GM23338 (cell line): ENCODE data around the gene IMMP2L. TPM values are rescaled to one million over a fixed set of nuclear protein-coding genes. Genes with fewer than 3 reads are reported as not detected.

ENCODE experiments used
- ATAC-seq: fragments of 200-7000 bp; cut with Tn5 transposase; 3 replicates; pipeline ENCODE4 v1.9.1; 2020
- DNase-seq: peaks from one replicate; pipeline ENCODE4 v3.0.0-alpha.2; 2015; ENCODE audit warnings: low spot score
- H2AFZ ChIP-seq: fragments of 200-600 bp; sonication (generic); 2 replicates; pipeline ENCODE4 v1.8.0; 2016; ENCODE audit warnings: antibody characterized with exemption, mild to moderate bottlenecking, moderate library complexity
- H3F3A ChIP-seq: fragments of 200-600 bp; sonication (generic); replicated peaks from 2 replicates; pipeline ENCODE4 v1.8.0; 2017; ENCODE audit warnings: antibody characterized with exemption, mixed run types, low read depth
- H3K27ac ChIP-seq: fragments of 200-600 bp; sonication (generic); 2 replicates; pipeline ENCODE4 v1.6.1; 2016; ENCODE audit warnings: low read depth
- H3K27me3 ChIP-seq: fragments of 200-600 bp; sonication (generic); 2 replicates; pipeline ENCODE4 v1.8.0; 2016; ENCODE audit warnings: mild to moderate bottlenecking, mixed run types, moderate library complexity; ENCODE audit not compliant: insufficient read depth
- H3K36me3 ChIP-seq: fragments of 200-600 bp; sonication (generic); 2 replicates; pipeline ENCODE4 v1.8.0; 2016; ENCODE audit warnings: mild to moderate bottlenecking; ENCODE audit not compliant: insufficient read depth
- H3K4me1 ChIP-seq: fragments of 200-600 bp; sonication (generic); 2 replicates; pipeline ENCODE4 v1.8.0; 2016; ENCODE audit warnings: mild to moderate bottlenecking, moderate library complexity; ENCODE audit not compliant: insufficient read depth
- H3K4me2 ChIP-seq: fragments of 200-600 bp; sonication (generic); 2 replicates; pipeline ENCODE4 v1.7.1; 2017; ENCODE audit warnings: mixed run types
- H3K4me3 ChIP-seq: fragments of 200-600 bp; sonication (generic); 2 replicates; pipeline ENCODE4 v1.6.1; 2016; ENCODE audit warnings: mixed run types
- H3K79me2 ChIP-seq: fragments of 200-600 bp; sonication (generic); replicated peaks from 2 replicates; pipeline ENCODE4 v1.8.0; 2017; ENCODE audit warnings: mild to moderate bottlenecking; ENCODE audit not compliant: insufficient read depth
- H3K9me2 ChIP-seq: fragments of 200-600 bp; sonication (generic); 2 replicates; pipeline ENCODE4 v1.8.0; 2017; ENCODE audit not compliant: insufficient read depth
- H4K20me1 ChIP-seq: fragments of 200-600 bp; sonication (generic); replicated peaks from 2 replicates; pipeline ENCODE4 v1.8.0; 2017; ENCODE audit warnings: mild to moderate bottlenecking; ENCODE audit not compliant: insufficient read depth
- H3K27ac Mint-ChIP-seq: 2 replicates; pipeline ENCODE4 v1.8.0; 2020; ENCODE audit warnings: inconsistent platforms, mild to moderate bottlenecking, moderate library complexity, mixed read lengths
- H3K27me3 Mint-ChIP-seq: 3 replicates; pipeline ENCODE4 v1.8.0; 2022; ENCODE audit warnings: low read depth, mild to moderate bottlenecking, moderate library complexity, mixed read lengths, inconsistent platforms; ENCODE audit not compliant: insufficient read depth, poor library complexity
- H3K36me3 Mint-ChIP-seq: 3 replicates; pipeline ENCODE4 v1.8.0; 2021; ENCODE audit warnings: low read depth, mild to moderate bottlenecking, inconsistent platforms, moderate library complexity, mixed read lengths
- H3K4me1 Mint-ChIP-seq: 3 replicates; pipeline ENCODE4 v1.8.0; 2020; ENCODE audit warnings: mild to moderate bottlenecking, inconsistent platforms, mixed read lengths
- H3K4me3 Mint-ChIP-seq: 3 replicates; pipeline ENCODE4 v1.8.0; 2021; ENCODE audit warnings: moderate library complexity, mild to moderate bottlenecking, inconsistent platforms, mixed read lengths
- H3K9me3 Mint-ChIP-seq: 3 replicates; pipeline ENCODE4 v1.8.0; 2020; ENCODE audit warnings: moderate library complexity, mild to moderate bottlenecking, inconsistent platforms, mixed read lengths
- CTCF ChIP-seq, 2 experiments: fragments of 200-600 bp in 1 of 2; sonication (generic) in 1 of 2; conservative IDR thresholded peaks; 2 replicates each; pipeline versions ENCODE4 v1.5.1 to v1.6.1; 2016 to 2017; ENCODE audit warnings: antibody characterized with exemption in 2 of 2, low read depth in 2 of 2, mild to moderate bottlenecking in 2 of 2, moderate library complexity in 1 of 2
- EZH2 ChIP-seq: fragments of 200-600 bp; sonication (generic); IDR thresholded peaks from one replicate; pipeline ENCODE4 v1.8.0; 2017; ENCODE audit warnings: antibody characterized with exemption, mild to moderate bottlenecking, low read depth; ENCODE audit not compliant: unreplicated experiment
- EZH2phosphoT487 ChIP-seq: fragments of 200-600 bp; sonication (generic); IDR thresholded peaks from one replicate; pipeline ENCODE4 v1.8.1; 2018; ENCODE audit warnings: antibody characterized with exemption; ENCODE audit not compliant: unreplicated experiment
- JUNB ChIP-seq: IDR thresholded peaks from one replicate; pipeline ENCODE4 v1.6.1; 2016; ENCODE audit warnings: antibody characterized with exemption; ENCODE audit not compliant: unreplicated experiment
- NANOG ChIP-seq: IDR thresholded peaks from 2 replicates; pipeline ENCODE4 v1.6.1; 2016; ENCODE audit warnings: antibody characterized with exemption, borderline replicate concordance
- POLR2AphosphoS5 ChIP-seq: IDR thresholded peaks from 2 replicates; pipeline ENCODE4 v1.6.1; 2016; ENCODE audit warnings: antibody characterized with exemption, low read depth
- STAT1 ChIP-seq: IDR thresholded peaks from one replicate; pipeline ENCODE4 v1.6.1; 2016; ENCODE audit warnings: antibody characterized with exemption; ENCODE audit not compliant: unreplicated experiment
- ZNF114 ChIP-seq: fragments of 250-450 bp; sonication (Bioruptor Pico); IDR thresholded peaks from 2 replicates; pipeline ENCODE4 v1.5.0; 2020; ENCODE audit warnings: mild to moderate bottlenecking, moderate library complexity
- ZNF331 ChIP-seq: fragments of 250-450 bp; sonication (Bioruptor Pico); IDR thresholded peaks from 2 replicates; pipeline ENCODE4 v1.5.0; 2020; ENCODE audit warnings: low read depth, mild to moderate bottlenecking, moderate library complexity
- ZNF462 ChIP-seq: fragments of 250-450 bp; sonication (Bioruptor Pico); IDR thresholded peaks from 2 replicates; pipeline ENCODE4 v1.5.0; 2020; ENCODE audit warnings: mild to moderate bottlenecking, moderate library complexity
- polyA plus RNA-seq: library from polyadenylated mRNA; unstranded; fragments of >200 nt; fragmentation: Nextera tagmentation; extraction: Ambion mirVana; gene quantifications from 2 replicates; pipeline ENCODE4 v1.2.1, GENCODE V29; 2016
- total RNA-seq: library from RNA; depleted of rRNA; stranded (reverse); fragments of >200 nt; shearing (Covaris generic); gene quantifications from 2 replicates; pipeline ENCODE4 v1.2.3, GENCODE V29; 2014

The IMMP2L gene
- total and polyA plus RNA-seq, 2 experiments from 2014 or later = 7.3 to 14.0 TPM

DNA sequence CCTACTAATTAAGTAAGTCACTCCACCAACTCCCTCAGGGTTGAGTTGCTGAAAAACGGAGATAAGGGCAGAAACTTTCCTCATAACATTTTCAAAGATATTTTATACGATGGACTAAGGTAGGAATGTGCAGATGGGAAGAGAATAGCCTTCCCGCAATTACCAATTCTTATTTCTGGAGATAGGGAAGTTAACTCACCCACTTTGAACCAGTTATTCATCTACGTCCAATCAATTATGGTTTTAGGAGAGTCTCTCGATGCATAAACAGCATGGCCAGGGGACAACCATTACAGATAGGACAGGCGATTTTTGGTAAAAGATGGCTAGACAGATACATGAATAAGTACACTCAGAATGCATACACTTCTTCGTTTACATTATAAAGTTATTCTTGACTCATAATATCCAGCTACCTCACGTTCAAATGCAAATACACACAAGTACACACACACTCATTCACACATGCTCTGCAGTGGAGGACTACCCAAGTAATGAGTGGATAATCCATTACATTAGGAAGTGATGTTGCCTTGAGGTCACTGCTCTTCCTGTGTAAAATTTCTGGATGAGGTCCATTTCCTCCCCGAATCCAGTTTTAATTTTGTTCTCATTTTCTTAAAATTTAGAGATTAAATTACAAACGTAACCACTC is 25.2 kb upstream of the IMMP2L start (continued):
- no peak for TF ChIP-seq ZNF462 (CRISPR knock-in tag)
- no peak for TF ChIP-seq NANOG

DNA sequence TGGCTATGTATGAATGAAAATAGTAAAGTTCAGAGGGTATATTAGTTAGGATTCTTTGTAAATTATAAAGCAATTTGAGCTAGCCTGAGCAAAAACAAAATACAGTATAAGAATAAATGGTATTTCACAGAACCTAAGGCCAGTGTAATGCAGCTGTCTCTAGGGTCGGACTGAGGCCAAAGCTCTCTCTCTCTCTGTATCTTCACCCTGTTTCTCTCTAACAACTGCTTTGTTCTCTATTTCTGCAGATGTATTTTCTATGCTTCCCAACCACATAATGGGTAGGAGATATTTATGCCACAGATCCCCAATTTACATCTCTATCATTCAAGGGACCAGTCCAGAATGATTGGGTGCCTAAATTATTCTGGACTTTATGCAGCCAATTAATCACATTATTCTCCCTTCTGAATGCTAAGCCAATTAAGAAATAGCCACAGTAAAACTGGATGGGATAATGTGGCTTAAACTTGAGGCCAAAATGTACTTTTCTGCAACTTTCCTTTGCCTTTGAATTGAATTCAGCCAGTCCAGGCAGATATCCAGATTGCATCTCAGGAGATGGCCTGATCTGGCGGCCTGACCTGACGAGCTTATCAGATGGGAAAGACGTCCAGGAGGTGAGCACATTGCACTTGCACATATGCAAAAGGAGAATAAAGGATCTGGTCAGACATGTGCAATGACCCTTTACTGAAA is 24.6 kb upstream of the IMMP2L start:
- ATAC-seq = no peak
- H3K4me1 Mint-ChIP-seq = no peaks in the 10 kb centered on the region
- TF ChIP-seq CTCF (conservative IDR thresholded peaks at IDR 0.05; ENCODE audit: low read depth in 2 of 2) = no peak
- no peak for TF ChIP-seq EZH2phosphoT487
- no peak for TF ChIP-seq POLR2AphosphoS5
- TF ChIP-seq STAT1 = no peak
- no peak for TF ChIP-seq EZH2
- no peak for TF ChIP-seq ZNF331 (CRISPR knock-in tag)
- no peak for TF ChIP-seq ZNF114
- TF ChIP-seq JUNB = no peak

More for the DNA sequence above, 24.6 kb upstream of the IMMP2L start:
- H3K9me3 Mint-ChIP-seq = peaks cover 3% of the 10 kb centered on the region
- Histone ChIP-seq H3K79me2 (no peaks in the 10 kb centered on the region), H3K27ac (no peak overlapping the region), H4K20me1 (no peaks in the 10 kb centered on the region; the same call in 1 of the 2 replicates), H3K36me3 (no peaks in the 10 kb centered on the region), H3K27me3 (no peaks in the 10 kb centered on the region), H3K4me2 (no peak overlapping the region), H3K4me1 (no peaks in the 10 kb centered on the region), H3F3A (no peaks in the 10 kb centered on the region), H3K9me2 (no peaks in the 10 kb centered on the region; the same call in 1 of the 2 replicates), H3K4me3 (no peak overlapping the region), H2AFZ (no peak overlapping the region)
- H3K36me3 Mint-ChIP-seq = peaks cover 4% of the 10 kb centered on the region; the same call in 2 of the 3 replicates
- no peak overlapping the region for H3K27ac Mint-ChIP-seq
- no peak overlapping the region for H3K4me3 Mint-ChIP-seq
- peaks cover 3% of the 10 kb centered on the region for H3K27me3 Mint-ChIP-seq
- DNase-seq = no peak
